HG03175 (cell line): ENCODE measurements around the gene JUNB.
"Not testable (repeated sequence)": the region's sequence is repeated elsewhere in the genome, so short reads cannot be mapped to it uniquely, and the experiment has no call there.

ENCODE experiments used
- ATAC-seq: cut with Tn5 transposase; IDR thresholded peaks from one replicate; pipeline ENCODE4 v1.9.1; 2021; ENCODE audit warnings: mild to moderate bottlenecking, moderate library complexity; ENCODE audit not compliant: unreplicated experiment

JUNB gene

DNA sequence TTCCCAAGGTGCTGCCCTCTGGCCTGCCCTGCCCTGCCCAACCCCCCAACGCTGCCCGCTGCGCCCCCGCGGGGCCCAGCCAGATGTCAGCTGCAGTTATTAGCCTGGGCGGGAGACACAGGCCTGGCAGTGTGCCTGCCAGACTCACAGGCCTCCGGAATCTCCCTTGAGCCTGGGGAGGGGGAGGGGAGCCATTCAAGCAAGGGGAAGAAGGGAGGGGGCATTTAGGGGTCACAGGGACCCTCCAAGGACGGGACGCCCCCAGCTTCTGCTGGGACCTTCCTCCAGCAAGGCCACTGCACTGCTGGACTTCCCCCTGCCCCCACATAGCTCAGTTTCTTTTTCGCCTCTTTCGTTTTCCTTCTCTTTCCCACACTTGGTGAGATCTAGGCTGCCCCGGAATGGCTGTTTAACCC, 2.6 kb upstream of the JUNB start:
- no peak for ATAC-seq

DNA sequence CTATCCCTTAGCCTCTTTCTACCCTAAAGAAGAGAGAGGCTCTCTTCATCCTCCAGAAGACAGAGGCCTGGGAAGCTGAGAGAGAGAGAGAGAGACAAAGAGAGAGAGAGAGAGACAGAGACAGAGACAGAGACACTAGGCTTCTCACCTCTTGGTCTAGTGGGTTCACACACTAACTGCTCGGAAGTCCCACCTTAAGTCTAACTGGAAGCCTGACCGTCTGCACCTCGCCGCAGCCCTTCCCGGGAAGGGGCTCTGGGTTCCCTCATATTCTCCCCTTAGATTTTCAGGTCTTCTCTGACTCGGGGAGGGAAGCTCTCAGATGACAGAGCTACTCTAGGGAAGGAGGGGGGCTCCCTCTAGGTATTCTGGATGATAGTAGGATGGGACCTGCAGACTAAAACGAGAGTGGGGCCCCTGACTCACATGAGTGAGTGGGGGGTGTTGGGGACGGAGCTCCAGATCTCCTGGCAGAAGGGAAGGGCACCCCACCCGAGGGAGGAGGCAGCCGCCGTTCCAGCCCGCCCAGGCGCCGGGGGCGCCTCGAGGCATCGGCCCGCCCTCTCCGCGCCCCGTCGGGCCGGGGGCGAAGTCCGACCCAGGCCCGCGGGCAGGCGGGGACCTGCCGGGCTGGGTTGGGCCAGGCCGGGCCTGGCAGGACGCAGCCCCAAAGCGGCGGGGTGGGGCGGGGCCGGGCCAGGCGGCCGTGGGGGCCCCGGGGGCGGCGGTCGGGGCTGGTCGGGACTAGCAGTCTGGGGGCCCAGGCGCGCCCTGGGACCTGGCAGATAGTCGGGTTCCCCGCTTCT, 2.0 kb upstream of the JUNB start:
- ATAC-seq: peak; percentile 2

DNA sequence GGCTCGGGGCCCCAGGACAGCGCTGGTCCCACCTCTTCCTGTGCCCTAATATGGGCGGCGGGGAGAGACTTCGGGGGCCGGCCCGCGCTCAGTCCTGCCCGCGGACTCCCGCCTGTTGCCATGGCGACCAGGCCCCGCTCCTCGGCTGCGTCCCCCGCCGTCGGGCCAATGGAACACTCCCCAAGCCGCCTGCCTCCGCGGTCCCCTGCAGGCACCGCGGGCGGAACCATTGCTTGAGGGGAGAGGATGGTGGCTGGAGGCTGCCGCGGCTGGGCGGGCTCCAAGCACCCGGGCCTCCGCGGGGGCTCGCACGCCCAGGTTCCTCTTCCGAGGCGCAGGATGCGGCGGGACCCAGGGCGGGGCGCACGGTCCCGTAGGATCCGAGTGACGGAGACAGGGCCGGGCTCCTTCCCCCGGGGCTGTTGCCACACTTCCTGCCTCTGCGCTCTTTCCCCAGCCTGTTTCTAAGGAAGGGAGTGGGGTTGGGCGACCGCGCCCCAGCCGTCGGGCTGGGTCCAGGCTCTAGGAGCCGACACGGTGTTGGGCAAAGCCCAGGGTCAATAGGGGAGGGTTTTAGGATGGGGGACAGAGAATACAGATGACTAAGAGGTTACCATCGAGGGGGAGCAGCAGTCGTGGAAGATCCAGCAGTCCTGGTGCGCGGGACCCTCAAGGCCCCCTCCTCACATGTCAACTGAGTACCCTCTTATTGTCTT, 1.2 kb upstream of the JUNB start:
- peak; percentile 42 for ATAC-seq

DNA sequence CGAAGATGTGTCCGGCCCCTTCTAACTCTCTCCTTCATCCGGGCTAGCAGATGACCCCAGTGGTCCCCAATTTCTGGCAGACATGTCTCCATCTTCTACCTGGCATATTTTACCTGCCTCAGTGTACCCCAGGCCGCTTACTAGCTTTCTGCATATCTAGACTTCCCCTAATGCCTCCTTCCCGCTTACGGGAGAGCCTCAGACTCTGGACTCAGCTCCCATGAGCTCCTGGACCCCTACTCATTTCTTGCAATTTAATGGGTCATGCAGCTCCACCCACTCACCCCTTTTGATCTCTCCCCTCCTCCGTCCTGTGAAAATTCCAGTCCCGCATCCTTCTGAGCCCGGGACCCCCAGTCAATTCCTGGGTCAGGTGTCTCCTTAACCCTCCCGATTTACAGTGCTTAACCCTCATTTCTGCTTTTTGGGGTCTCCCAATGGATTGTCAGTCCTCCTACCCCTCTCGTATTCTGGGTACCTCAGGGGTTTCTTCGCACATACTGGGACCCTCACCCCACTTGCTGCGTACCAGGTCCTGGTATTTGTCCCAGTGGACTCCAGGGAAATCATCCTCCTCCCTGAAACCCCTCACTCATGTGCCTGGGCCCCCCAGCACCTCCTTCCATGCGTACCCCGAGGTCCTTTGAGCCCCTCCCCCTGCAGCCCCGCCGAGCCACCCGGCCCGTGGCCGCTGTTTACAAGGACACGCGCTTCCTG, 500 bp upstream of the JUNB start:
- no peak for ATAC-seq

DNA sequence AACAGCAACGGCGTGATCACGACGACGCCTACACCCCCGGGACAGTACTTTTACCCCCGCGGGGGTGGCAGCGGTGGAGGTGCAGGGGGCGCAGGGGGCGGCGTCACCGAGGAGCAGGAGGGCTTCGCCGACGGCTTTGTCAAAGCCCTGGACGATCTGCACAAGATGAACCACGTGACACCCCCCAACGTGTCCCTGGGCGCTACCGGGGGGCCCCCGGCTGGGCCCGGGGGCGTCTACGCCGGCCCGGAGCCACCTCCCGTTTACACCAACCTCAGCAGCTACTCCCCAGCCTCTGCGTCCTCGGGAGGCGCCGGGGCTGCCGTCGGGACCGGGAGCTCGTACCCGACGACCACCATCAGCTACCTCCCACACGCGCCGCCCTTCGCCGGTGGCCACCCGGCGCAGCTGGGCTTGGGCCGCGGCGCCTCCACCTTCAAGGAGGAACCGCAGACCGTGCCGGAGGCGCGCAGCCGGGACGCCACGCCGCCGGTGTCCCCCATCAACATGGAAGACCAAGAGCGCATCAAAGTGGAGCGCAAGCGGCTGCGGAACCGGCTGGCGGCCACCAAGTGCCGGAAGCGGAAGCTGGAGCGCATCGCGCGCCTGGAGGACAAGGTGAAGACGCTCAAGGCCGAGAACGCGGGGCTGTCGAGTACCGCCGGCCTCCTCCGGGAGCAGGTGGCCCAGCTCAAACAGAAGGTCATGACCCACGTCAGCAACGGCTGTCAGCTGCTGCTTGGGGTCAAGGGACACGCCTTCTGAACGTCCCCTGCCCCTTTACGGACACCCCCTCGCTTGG, 966 bp downstream of the JUNB start:
- no peak for ATAC-seq

DNA sequence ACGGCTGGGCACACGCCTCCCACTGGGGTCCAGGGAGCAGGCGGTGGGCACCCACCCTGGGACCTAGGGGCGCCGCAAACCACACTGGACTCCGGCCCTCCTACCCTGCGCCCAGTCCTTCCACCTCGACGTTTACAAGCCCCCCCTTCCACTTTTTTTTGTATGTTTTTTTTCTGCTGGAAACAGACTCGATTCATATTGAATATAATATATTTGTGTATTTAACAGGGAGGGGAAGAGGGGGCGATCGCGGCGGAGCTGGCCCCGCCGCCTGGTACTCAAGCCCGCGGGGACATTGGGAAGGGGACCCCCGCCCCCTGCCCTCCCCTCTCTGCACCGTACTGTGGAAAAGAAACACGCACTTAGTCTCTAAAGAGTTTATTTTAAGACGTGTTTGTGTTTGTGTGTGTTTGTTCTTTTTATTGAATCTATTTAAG, 1.6 kb downstream of the JUNB start:
- ATAC-seq: no peak

DNA sequence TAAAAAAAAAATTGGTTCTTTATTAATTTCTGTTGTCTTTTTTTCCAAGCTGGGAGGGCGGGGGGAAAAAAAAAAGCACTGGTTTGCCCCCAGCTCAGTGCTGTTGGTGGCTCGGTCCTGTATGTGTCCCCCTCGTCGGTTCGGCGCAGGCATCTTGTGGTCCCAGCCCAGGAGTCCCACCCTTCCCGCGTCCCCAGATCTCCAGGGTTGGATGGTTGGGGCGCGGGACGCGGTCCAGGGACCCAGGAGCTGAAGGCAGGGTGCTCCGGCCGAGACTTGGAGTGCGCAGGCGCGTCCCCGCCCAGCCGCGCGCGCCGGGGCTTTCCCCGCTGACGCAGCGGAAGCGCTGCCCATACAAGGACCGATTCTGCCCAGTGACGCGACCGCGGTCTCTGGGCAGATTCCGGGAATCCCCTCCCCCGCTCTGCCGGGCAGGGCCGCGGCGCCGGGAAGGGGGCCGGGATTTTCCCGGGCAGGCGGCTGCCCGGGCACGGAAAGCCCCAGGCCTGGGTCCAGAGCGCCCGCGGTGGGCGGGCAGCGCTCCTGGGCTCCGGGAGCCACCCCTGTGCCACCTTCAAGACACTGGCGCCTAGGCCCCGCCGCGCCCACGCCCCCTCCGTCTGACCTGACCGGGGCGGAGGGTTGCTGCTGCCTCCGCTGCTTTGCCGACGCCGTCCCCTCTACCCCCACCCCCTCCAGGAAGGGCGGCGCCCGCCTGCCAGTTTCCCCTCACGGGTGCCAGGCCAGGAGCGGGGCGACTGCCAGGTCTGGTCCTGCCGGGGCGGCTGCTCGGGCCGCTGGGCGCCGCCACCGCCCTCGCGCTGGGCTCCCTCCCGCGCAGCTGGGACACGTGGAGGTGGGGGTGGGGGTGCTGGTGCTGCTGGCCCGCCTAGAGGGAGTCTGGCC, 2.3 kb downstream of the JUNB start:
- peak; percentile 33 for ATAC-seq

DNA sequence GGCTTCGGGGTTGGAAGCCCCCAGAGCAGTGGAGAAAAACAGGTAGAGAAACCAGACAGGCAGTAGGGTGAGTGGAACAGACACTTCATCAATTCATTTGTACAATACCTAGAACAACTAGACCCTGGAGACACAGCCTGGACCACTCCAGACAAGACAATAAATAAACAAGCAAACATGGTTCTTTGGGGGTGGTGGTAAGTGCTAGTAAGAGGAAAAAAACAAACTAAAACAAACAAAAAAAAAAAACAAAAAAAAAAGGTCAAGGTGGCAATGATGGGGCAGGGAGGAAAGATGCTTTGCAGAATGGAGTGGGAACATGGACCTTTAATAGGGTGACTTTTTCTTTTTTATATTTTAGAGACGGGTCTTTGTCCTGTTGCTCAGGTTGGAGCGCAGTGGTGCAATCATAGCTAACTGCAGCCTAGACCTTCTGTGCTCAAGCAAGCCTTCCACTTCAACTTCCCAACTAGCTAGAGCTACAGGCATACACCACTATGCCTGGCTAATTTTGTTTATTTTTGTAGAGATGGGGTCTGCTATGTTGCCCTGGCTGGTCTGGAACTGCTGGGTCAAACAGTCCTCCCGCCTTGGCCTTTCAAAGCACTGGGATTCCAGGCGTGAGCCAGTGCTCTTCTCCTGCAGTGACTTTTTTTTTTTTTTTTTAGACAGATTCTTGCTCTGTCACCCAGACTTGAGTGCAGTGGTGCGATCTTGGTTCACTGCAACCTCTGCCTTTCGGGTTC, 3.1 kb downstream of the JUNB start:
- no peak for ATAC-seq

DNA sequence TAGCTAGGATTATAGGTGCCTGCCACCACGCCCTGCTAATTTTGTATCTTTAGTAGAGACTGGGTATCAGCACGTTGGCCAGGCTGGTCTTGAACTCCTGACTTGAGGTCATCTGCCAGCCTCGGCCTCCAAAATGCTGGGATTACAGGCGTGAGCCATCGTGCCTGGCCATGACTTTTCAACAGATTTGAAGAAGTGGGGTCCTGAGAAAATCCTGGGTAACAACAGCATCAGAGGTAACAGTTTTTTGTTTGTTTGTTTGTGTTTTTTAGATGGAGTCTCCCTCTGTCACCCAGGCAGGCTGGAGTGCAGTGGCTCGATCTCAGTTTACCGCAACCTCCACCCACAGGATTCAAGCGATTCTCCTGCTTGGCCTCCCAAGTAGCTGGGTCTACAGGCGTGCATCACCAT, 3.7 kb downstream of the JUNB start:
- ATAC-seq: no peak

DNA sequence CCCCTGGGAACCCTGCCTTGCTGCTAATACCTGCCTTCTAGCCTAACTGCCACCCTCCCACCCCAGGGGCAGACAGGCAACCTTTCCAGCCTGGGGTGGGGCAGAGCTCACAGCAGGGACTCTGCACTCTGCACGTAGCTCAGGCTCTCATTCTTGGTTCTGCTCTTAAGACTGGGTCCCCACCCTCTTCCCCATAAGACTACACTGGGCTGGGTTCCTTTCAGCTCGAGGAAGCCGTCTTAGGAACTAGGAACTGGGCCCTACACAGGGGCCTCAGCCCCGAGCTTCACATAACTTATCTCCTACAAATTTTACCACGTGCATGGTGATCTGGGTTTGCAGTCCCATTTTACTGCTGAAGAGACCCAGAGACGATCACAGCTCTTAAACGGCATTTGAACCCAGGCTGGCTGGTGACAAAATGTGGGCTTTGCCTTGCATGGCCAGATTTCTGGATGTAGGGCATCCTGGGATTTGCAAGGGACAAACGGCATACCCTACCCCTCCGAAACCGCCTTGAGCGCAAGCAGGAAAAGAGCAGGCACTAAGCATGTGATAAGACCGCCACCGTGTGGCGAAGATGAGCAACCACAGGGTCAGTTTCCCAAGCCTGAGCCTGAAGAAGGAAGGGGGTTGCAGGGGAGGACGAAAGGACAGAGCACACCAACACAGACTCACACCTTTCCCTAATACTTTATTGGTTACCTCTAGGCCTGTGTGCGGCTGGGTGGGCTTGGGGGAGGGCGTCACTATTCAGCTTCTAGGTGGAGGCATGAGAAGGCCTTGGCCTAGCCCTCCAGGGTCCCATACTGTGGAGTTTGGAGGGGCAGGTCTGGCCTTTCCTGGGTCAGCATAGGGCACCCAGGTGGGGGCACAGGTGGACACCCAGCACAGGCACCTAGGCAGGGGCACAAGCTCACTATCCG, 5.1 kb downstream of the JUNB start:
- ATAC-seq: no peak

DNA sequence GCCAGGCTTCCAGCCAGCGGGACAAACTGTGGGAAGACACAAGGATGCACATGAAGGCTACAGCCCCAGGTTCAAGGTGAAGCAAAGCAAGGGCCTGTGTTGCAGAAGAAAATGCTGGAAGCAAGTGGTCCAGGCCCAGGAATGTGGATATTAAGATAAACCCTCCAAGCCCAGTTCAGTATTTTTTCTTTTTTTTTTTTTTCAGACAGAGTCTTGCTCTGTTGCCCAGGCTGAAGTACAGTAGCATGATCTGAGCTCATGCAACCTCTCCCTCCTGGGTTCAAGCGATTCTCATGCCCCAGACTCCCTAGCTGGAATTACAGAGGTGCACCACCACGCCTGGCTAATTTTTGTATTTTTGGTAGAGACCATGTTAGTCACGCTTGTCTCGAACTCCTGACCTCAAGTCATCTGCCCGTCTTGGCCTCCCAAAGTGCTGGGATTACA, 5.9 kb downstream of the JUNB start:
- no peak for ATAC-seq

DNA sequence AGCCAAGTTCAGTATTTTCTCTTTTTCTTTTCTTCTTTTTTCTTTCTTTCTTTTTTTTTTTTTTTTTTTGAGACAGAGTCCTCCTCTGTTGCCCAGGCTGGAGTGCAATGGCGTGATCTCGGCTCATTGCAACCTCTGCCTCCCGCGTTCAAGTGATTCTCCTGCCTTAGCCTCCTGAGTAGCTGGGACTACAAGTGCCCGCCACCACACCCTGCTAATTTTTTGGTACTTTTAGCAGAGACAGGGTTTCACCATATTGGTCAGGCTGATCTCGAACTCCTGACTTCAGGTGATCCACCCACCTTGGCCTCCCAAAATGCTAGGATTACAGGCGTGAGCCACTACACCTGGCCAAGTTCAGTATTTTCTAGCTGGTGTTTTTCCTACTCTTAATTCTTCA, 6.3 kb downstream of the JUNB start:
- not testable (repeated sequence) for ATAC-seq

DNA sequence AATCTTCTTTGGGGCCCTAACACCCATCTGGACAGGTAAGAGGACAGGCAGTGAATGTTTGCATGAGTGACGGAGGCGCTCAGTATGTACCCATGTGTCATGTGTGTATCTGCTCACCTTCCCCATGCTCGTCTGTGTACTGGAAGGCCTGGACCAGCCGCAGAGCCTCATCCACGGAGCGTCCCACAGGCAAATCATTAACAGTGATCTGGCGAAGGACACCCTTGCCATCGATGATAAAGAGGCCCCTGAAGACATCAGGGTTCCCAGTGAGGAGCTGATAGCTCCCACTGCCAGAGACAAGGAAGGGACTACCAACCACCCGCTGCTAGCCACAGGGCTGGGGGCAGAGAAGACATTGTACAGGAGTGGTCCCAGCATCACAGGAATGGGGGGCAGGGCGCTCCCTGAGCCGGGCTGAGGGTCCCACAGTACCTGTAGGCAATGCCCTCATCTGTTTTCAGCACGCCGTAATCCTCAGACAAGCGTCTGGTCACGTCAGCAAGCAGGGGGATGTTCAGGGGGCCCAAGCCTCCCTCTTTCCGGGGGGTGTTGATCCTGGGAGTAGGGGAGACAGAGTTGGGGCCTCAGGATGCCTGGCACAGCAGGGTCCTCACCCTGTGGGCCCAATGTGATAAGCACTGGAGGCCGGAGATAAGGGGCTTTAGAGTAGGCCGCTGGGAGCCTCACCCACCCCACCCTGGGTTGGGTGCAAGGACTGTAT, 8.6 kb downstream of the JUNB start:
- no peak for ATAC-seq

DNA sequence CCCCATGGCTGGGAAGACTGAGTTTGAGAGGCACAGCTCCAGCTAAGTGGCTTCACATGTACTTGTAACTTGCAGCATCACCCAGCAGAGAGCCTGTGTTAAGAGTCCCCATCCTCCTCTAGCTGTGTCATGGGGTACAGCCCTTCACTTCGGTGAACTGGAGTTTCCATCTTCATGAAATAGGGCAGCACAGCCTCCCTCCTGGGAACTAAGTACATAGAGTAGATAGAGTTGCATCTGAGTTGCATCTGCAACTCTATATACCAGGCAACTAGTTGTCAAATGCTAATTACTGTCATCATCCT, 9.1 kb downstream of the JUNB start:
- no peak for ATAC-seq

DNA sequence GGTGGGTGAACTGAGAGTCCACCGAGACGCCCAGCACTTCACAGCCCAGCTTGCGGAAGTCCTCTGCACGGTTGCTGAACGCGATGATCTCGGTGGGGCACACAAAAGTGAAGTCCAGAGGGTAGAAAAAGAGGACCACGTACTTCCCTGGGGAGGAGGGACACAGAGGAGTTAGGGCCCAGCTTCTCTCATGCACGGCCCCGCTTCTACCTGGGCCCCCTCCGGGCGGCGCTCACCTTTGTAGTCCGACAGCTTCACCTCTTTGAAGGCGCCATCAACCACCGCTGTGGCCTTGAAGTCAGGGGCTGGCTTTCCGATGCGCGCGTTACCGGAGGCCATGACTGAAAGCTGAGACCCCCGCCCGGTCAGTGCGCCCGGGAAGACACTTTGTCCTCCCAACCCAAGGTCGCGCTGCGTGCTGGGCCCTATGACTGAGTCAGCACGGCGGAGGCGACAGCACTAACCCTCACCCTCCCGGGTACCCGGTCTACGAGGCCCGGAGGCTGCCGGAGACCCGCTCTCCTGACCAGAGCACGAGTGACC, 9.7 kb downstream of the JUNB start:
- no peak for ATAC-seq

DNA sequence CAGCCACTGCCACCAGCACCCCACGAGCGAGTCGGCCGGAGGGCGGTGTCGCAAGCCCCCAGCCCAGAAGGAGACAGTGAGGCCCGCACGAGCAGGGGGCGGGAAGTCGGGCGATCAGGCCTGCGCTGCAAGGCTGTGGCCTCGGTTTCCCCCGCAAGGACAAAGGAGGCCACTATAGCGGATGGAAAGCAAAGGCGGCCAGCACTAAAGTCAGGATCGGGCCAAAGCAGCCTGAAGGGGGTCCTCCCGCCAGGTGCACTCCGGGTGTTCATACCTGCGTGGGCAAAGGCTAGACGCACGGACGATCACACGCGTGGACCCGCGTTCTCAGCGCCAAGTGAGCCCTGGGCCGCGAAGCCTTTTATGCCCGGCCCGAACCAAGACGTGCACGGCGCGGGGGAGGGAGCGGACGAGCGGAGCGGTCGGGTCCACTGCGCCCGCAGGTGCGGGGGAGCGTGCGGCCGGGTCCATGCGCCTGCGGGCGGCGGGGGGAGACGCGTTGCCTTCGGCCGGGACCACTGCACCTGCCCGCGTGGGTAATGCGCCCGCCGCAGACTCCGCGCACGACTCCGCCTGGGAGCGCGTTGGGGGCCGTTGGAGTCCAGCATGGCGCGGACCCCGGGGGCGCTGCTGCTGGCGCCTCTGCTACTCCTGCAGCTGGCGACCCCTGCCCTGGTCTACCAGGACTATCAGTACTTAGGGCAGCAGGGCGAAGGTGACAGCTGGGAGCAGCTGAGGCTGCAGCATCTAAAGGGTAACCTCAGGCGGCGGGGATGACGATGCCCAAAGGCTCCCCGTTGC, 10.4 kb downstream of the JUNB start, which contains the start of the genes PRDX2 and THSD8:
Gene PRDX2 (minus strand): TSS at position 335 of the 801 bp plus-strand sequence. CDS start 539 bp downstream, outside the sequence.
Gene THSD8 (plus strand): TSS at position 604 of the 801 bp plus-strand sequence. CDS start 3 bp downstream, at position 607.
- no peak for ATAC-seq
